Glutamatergic neuron (in vitro differentiated cells): ENCODE data around the gene ISM1. TPM values are rescaled to one million over a fixed set of nuclear protein-coding genes. Genes with fewer than 3 reads are reported as not detected.

Experiments used
- DNase-seq: peaks from one replicate; pipeline ENCODE4 v3.0.0; 2022
- H3K27ac Mint-ChIP-seq: one replicate; pipeline ENCODE4 v1.8.0; 2020; ENCODE audit warnings: mild to moderate bottlenecking, mixed read lengths, inconsistent platforms; ENCODE audit not compliant: unreplicated experiment
- H3K27me3 Mint-ChIP-seq: one replicate; pipeline ENCODE4 v1.8.0; 2020; ENCODE audit warnings: mild to moderate bottlenecking, moderate library complexity, mixed read lengths, inconsistent platforms; ENCODE audit not compliant: unreplicated experiment
- H3K36me3 Mint-ChIP-seq: one replicate; pipeline ENCODE4 v1.8.0; 2020; ENCODE audit warnings: mild to moderate bottlenecking, mixed read lengths, inconsistent platforms; ENCODE audit not compliant: unreplicated experiment
- H3K4me1 Mint-ChIP-seq: one replicate; pipeline ENCODE4 v1.8.0; 2020; ENCODE audit warnings: mild to moderate bottlenecking, low read depth, mixed read lengths, inconsistent platforms; ENCODE audit not compliant: unreplicated experiment
- H3K4me3 Mint-ChIP-seq: one replicate; pipeline ENCODE4 v1.8.0; 2020; ENCODE audit warnings: mild to moderate bottlenecking, mixed read lengths, inconsistent platforms; ENCODE audit not compliant: unreplicated experiment
- H3K9me3 Mint-ChIP-seq: one replicate; pipeline ENCODE4 v1.8.0; 2020; ENCODE audit warnings: mild to moderate bottlenecking, moderate library complexity, mixed read lengths, inconsistent platforms; ENCODE audit not compliant: unreplicated experiment
- CTCF ChIP-seq: fragments of 200-600 bp; sonication (generic); IDR thresholded peaks from one replicate; pipeline ENCODE4 v1.5.0; 2021; ENCODE audit not compliant: partially characterized antibody, unreplicated experiment
- total RNA-seq: library from RNA; stranded (reverse); fragmentation: NEBNext Ultra II Directional; extraction: Animal tissue kit (Norgen Biotek cat#: 25700); gene quantifications from one replicate; pipeline ENCODE4 v1.2.1, GENCODE V29; 2021; ENCODE audit not compliant: unreplicated experiment

The ISM1 gene
- total RNA-seq, 1 donor from 2014 or later, result 0.32 TPM

- no peak for DNase-seq
- H3K4me1 Mint-ChIP-seq, result no peaks in the 10 kb centered on the region
- TF ChIP-seq CTCF, result no peak
- H3K9me3 Mint-ChIP-seq, result no peaks in the 10 kb centered on the region
- H3K36me3 Mint-ChIP-seq, result no peaks in the 10 kb centered on the region
- H3K4me3 Mint-ChIP-seq, result no peak overlapping the region
- no peak overlapping the region for H3K27ac Mint-ChIP-seq
- peaks cover 3% of the 10 kb centered on the region for H3K27me3 Mint-ChIP-seq
These were observed 16.1 kb downstream of the ISM1 start for GRCh38 chr20:13236990-13237720.

- TF ChIP-seq CTCF, result no peak
- no peak for DNase-seq
- Mint-ChIP-seq H3K27me3 (peaks cover 3% of the 10 kb centered on the region), H3K4me3 (no peak overlapping the region), H3K4me1 (no peaks in the 10 kb centered on the region), H3K27ac (no peak overlapping the region), H3K36me3 (no peaks in the 10 kb centered on the region), H3K9me3 (no peaks in the 10 kb centered on the region)
These were observed 17.1 kb downstream of the ISM1 start for GRCh38 chr20:13238001-13238653.

- no peak for TF ChIP-seq CTCF
- H3K27me3 Mint-ChIP-seq, result no peaks in the 10 kb centered on the region
- no peak for DNase-seq
- peaks cover 1% of the 10 kb centered on the region for H3K9me3 Mint-ChIP-seq
- H3K4me1 Mint-ChIP-seq, result no peaks in the 10 kb centered on the region
- no peaks in the 10 kb centered on the region for H3K36me3 Mint-ChIP-seq
- H3K27ac Mint-ChIP-seq, result no peak overlapping the region
- no peak overlapping the region for H3K4me3 Mint-ChIP-seq
These were observed 22.8 kb downstream of the ISM1 start for GRCh38 chr20:13243826-13244376.

- no peaks in the 10 kb centered on the region for H3K4me1 Mint-ChIP-seq
- no peak overlapping the region for H3K4me3 Mint-ChIP-seq
- no peak for DNase-seq
- TF ChIP-seq CTCF, result no peak
- H3K27ac Mint-ChIP-seq, result no peak overlapping the region
- peaks cover 1% of the 10 kb centered on the region for H3K9me3 Mint-ChIP-seq
- H3K36me3 Mint-ChIP-seq, result no peaks in the 10 kb centered on the region
- no peaks in the 10 kb centered on the region for H3K27me3 Mint-ChIP-seq
These were observed 24.2 kb downstream of the ISM1 start for GRCh38 chr20:13245250-13245723.
